Measurements from ENCODE around the gene PLEKHA6.

DNA sequence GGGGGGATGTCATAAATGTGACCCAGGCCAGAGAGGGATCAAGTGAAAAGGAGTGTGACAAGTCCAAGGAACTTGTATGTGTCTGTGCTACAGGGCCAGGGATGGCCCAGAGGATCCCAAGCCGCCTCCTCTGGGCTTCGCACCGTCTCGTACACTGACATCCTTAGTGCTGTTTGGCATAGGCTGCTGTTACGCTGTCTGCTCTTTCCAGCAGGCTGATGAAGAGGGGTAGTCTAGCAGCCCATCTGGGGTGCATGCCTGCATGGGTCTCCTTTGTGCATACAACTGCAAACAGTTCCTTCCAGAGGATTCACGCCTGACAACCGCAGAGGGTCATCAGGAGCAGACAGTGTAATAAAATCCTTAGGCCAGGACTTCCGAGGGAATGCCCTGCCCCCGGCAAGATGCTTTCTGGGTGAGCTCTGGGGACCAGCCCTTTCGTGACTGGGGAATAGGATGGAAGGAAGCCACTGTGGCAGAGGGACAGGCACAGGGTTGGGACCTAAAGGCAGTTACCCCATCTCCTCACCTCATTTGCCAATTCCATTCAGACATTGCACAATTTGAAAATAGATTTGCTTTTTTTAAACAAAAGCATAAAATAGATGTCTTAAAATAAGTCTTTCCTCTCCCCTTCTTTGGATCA, 139.6 kb downstream of the PLEKHA6 start:
- TF ChIP-seq, protein P1, sequence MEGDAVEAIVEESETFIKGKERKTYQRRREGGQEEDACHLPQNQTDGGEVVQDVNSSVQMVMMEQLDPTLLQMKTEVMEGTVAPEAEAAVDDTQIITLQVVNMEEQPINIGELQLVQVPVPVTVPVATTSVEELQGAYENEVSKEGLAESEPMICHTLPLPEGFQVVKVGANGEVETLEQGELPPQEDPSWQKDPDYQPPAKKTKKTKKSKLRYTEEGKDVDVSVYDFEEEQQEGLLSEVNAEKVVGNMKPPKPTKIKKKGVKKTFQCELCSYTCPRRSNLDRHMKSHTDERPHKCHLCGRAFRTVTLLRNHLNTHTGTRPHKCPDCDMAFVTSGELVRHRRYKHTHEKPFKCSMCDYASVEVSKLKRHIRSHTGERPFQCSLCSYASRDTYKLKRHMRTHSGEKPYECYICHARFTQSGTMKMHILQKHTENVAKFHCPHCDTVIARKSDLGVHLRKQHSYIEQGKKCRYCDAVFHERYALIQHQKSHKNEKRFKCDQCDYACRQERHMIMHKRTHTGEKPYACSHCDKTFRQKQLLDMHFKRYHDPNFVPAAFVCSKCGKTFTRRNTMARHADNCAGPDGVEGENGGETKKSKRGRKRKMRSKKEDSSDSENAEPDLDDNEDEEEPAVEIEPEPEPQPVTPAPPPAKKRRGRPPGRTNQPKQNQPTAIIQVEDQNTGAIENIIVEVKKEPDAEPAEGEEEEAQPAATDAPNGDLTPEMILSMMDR (IDR thresholded peaks at IDR 0.05): no peak
- no peak for TF ChIP-seq POLR2A (IDR thresholded peaks at IDR 0.05)

All from testis (tissue), 2 donors.